Kidney glomerular epithelial cell (primary cell): Measurements from ENCODE around the gene POU2AF1.
"Not testable (repeated sequence)": the region's sequence is repeated elsewhere in the genome, so short reads cannot be mapped to it uniquely, and the experiment has no call there.

Source experiments
- DNase-seq: peaks from one replicate; lab custom pipeline; 2025; lab: John Stamatoyannopoulos, UW

POU2AF1 gene

DNA sequence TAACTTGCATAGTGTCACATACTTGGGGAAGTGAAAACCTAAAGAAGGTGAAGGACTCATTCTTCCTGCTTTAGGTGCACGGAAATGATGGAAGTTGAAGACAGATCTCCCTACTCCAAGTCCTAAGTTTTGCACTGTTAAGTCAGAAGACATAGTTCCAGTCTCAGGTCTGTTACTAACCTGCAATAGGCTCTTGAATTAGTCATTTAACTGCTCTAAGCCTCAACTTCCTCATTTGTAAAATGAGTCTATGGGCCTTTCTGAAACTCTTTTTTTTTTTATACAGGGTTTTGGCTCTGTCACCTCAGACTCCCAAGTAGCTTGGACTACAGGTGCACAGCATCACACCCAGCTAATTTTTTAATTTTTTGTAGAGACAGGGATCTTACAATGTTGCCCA, 30.8 kb upstream of the POU2AF1 start:
- DNase-seq = no peak

DNA sequence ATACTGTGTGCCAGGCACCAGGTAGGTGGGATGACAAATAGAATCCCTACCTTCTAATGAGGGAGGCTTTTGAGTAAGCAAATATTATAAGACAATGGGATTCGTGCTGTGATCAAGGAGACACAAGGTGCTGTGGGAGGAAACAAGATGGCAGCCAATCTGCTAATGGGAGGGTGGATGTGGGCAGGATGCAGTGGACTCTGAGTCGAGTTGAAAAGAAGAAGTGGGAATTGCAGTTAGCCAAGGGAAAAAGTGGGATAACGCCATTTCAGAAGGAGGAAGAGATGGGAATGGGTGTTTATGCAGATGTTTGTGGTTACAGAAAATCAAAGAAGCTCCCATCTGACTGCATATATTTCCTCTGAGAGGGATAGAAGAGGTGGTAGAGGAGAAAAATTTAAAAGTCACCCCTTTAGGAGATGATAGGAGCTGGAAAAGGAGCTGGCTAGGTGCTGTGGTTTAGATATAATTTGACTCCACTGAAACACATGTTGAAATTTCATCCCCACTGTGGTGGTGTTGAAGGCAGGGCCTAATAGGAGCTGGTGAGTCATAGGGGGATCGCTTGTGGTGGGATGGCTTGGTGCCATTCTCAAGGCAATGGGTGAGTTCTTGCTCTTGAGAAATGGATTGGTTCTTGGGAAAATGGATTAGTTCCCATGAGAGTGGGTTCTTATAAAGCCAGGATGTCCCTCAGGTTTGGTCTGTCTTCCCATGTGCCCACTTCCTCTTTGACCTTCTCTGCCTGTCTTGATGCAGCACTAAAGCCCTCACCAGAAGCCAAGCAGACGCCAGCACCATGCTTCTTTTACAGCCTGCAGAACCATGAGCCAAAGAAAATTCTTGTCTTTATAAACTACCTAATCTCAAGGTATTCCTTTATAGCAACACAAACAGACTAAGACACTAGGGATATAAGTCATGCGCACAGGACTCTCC, 30.0 kb upstream of the POU2AF1 start:
- no peak for DNase-seq

DNA sequence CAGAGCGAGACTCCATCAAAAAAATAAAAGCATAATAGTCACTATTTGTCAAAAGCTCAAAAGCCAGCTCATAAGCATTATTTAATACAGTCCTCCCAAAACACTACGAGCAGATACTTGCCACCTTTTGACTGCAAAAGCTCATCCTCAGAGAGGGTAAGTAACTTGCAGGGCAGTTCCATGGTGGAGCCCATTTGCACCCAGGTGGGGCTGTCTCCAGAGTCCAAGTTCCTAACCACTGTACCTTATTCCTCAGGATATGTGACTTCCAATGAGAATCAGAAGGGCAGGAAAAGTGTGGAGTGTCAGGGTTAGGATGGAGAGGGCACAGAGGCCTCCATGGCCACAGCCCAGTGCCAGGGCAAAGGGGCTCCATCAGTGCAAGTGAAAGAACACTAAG, 28.6 kb upstream of the POU2AF1 start:
- no peak for DNase-seq

DNA sequence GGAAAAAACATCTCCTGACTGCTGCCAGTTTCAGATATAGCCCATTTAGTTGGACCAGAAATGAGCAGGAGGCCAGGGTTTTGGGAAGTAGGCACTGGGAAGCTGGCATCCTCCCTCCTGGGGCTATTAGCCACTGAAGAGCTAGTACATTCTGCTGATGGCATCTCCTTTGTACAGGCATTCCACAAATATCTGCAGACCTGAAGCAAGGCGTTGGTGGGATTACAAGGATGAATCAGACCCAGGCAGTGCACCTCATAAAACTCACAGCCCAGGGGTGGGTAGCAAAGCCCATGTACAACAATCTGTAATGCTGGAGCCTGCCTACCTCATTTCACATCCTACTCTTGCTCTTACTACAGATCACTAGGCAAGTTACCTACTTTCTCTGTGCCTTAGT, 27.5 kb upstream of the POU2AF1 start:
- no peak for DNase-seq

DNA sequence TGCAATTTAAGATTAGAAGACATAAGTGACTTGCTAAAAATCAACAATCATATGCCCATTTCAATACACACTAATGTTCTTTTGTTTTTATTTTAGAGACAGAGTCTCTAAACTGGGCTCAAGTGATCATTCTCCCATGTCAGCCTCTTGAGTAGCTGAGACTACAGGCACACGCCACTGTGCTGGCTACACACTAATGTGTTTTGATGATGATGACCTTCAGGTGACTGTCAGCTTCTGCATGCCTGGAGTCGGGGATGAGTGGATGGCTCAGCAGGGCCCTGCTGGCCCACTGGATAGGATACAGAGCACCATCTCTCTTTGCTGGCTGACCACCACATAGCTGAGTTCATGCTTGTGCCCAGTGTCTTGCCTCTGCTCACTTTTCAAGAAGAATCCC, 27.0 kb upstream of the POU2AF1 start:
- DNase-seq = no peak

DNA sequence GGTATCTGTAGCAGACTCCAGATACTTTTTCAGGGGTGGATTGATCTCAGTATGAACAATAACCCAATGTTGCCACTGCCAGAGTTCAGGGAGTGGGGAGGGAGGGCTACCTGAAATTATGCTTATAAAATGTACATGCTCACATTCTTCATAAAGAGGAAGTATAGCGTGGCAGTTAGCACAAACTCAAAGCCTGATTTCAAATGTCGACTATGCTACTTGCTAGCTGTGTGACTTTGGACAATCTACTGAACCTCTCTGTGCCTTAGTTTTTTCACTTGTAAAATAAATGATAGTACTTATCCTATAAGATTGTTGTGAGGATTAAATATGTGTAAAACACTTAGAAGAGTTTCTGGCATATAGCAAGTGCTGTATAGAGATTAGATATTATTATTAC, 26.5 kb upstream of the POU2AF1 start:
- DNase-seq = no peak

DNA sequence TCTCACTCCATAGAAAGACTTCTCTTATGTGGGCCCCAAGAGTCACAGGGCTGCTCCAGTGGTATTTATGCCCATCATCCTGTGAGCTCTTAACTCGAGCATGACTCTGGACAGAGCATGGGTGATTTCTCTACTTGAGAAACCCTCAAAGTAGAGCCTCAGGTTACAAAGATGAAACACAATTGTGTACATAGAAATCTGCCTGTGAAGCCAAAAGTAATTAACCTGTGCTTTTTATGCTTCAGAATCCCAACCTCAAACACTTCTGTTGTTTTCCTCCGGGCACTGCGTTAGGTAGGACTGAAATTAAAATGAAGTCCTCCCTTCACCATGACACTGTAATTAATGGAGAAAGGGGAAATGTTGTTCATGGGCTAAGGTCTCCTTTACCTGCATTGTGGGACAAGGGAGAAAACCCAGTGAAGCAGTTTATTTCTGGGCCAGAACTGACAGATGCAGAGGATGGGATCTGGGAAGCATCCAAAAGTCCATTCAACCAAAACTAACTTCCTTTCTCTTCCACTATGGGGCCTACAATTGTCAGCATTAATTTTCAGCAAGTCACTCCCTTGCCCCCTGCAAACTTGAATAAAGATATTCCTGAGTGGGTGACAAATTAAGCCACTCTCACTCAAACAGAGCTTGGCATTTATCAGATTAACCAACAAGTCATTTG, 24.1 kb upstream of the POU2AF1 start:
- DNase-seq = no peak

DNA sequence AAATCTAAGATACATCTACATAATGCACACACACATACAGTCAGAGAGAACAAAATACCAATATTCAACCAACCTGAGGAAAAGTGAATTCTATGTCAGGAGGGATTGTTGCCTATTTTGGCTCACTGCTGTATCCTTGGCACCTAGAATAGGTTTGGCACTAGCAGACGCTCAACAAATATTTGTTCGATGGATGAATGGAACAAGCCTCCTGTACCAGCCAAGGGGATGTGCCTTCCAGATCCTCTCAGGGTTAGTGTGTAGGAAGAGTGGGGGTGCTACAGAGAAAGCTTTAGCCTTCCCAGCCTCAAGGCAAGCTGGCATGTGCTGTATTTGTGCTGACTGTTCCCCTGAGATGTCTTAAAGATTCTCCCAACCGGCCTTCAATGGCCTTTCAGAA, 23.3 kb upstream of the POU2AF1 start:
- DNase-seq = no peak

DNA sequence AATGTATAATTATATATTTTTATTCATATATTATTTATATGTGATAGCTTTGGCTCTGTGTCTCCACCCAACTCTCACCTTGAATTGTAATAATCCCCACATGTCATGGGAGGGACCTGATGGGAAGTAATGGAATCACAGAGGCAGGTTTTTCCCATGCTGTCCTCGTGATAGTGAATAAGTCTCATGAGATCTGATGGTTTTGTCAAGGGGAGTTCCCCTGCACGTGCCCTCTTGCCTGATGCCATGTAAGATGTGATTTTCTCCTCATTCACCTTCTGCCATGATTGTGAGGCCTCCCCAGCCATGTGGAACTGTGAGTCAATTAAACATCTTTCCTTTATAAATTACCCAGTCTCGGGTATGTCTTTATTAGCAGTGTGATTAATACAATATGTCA, 22.9 kb upstream of the POU2AF1 start:
- DNase-seq = not testable (repeated sequence)

DNA sequence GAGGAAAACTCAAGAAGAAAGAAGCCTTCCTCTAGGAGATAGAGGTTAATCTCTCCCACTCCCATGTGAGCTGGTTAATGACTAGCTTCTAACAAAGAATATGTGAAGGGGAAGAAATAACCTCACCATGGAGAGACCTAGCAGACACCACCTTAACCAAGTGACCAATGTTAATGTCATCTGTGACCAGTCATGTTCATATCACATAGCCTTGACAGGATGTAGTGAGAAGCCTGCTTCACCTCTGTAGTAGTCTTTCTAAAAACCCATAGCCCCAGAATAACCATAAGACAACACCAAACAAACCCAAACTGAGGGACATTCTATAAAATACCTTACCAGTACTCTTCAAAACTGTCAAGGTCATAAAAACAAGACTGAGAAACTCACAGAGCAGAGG, 21.5 kb upstream of the POU2AF1 start:
- no peak for DNase-seq

DNA sequence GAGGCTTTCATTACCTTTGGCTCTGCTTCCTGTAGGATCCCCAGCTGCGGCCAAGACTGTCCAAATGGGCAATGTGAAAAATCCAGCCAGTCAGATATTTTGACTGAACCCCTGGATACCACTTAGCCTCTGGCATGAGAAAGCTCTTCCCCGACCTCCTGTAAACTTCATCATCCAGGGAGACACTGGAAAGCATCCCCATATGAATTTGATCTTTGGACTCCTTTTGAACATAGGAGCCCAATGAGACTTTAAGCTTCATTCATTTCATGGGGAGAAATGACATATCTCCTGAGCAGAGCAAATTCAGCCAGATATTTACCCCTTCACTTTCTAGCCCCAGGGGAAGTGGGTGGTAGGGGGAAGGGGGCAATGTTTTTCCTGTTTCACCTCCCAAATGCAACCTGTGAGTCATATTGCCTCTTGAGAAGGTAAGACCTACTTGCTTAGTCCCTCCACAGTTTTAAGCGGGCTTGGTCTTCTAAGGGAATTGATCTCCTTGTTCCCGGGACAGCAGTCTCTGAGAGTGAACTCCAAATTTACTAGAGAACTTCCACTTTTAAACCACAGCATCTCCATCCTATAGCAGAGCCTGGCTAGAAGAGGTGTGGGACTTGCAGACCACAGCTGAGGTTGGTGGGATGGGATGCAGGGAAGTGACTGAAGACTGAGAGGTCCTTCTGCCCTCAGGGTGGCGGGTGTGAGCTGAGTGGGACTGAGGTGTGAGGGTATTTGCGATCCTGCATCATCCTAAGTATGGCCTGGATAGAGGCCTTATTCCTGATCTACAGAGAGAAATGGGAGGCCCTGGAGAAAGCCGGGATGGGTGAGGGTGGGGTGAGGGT, 20.3 kb upstream of the POU2AF1 start:
- no peak for DNase-seq

DNA sequence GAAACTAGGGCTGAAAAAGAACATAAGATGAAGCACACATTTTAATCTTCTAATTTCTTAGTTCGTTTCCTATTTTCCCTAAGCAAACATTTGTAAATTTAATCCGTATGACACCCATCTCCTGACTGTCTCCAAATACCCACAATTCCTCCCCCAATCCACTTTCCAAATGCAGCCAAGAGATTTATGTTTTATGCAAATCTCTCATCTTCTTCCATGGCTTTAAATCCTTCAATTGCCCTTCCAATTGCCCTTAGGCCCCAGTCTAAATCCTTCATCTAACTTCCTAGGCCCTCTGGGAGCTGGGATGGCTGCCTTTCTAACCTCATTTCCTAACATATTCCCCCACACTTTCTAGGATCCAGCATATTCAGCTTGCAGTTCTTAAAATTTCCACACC, 18.0 kb upstream of the POU2AF1 start:
- no peak for DNase-seq

DNA sequence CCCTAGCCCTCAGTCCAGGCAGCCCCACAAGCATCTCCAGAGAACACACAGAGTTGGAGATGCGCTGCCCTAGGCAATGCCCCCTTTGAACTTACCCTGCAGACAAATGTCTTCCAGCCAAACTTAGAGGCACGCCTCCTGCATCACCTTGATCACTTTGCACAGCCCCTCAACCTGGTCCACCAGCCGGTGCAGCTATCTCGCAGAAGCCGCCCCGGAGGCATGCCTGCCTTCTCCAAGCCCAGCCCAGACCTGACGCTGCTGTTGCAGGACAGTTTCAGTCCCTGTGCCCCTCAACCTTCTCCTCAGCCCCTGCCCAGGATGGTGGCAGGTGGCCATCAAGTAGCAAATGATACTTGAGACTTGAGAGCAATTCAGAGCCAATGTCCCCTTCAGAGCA, 16.7 kb upstream of the POU2AF1 start:
- DNase-seq = no peak

DNA sequence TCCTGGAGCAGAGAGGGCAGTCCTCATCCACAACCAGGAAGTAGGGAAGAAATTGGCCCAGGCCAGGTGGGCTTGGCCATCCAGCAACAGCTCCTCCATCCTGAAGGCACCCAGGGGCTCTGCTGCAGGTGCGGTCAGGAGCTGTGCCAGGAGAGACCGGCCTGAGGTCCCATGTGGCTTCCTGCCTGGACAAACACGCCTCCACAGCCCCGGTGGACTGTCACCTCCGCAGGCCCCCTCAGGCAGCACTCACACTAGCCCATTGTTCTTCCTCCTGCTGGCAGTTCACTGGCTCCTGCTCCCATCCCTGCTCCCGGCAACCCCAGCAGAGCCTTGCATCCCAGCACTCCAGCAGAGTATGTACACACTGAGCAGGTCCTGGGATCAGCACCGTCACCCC, 16.0 kb upstream of the POU2AF1 start:
- DNase-seq = no peak

DNA sequence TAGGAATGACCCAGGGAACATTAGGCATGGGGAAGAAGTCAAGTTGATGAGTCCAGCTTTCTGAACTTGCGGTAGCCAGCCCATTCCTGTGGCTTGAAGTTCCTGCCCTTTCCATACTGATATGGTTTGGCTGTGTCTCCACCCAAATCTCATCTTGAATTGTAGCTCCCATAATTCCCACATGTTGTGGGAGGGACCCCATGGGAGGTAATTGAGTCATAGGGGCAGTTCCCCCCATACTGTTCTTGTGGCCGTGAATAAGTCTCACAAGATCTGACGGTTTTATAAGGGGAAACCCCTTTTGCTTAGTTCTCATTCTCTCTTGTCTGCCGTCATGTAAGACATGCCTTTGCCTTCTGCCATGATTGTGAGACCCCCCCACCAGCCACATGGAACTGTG, 15.1 kb upstream of the POU2AF1 start:
- not testable (repeated sequence) for DNase-seq

DNA sequence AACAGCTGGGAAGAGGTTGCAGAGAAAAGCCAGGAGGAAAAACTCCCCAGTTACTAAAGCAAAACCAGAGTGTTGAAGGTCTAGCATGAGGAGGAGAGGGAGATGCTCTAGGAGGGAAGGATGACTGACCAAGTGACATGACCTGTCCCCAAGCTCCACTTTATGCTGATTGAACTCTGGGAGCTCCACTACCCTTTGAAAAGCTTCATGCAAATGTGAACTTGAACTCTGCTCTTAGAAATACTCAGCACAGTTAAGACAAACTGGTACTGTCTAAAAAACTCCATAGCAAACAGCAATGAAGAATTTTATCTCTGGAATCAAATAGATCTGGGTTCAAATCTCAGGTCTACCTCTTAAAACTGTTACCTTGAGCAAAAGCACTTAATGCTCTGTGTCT, 14.5 kb upstream of the POU2AF1 start:
- no peak for DNase-seq

DNA sequence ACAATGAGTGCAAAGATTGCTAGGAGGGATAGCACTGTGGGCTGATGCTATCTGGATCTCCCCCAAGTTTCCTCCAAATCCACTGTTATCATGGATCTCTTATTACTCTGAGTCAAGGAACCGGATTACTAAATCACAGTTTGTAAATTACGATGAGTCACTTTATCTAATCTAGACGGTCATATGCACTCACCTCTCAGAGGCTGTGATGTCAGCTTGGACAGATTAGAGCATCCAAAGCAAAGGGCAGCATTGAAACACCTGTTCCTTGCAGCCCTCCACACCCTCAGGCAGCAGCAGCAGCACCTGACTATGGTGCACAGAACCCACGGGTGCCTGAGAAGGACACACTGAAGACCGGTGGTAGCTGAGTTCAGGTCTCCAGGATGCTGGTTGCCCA, 14.0 kb upstream of the POU2AF1 start:
- DNase-seq = no peak

DNA sequence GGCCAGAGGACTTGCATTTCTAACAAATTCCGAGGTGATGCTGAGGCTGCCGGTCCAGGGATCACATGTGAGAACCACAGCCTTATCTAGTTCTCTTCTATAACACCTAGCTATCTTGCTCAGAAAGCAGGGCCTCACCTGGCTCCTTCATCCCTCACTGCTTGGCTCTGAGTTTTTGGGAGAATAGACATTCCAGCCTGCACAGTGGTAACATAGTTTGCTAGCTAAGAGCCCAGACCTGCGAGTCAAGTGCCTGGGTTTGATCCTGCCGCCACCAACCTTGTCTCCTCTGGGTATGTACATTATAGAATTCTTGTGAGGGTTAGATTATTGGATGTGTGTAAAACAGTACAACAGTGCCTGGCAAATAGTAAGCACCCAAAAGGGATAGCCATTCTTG, 13.5 kb upstream of the POU2AF1 start:
- no peak for DNase-seq

DNA sequence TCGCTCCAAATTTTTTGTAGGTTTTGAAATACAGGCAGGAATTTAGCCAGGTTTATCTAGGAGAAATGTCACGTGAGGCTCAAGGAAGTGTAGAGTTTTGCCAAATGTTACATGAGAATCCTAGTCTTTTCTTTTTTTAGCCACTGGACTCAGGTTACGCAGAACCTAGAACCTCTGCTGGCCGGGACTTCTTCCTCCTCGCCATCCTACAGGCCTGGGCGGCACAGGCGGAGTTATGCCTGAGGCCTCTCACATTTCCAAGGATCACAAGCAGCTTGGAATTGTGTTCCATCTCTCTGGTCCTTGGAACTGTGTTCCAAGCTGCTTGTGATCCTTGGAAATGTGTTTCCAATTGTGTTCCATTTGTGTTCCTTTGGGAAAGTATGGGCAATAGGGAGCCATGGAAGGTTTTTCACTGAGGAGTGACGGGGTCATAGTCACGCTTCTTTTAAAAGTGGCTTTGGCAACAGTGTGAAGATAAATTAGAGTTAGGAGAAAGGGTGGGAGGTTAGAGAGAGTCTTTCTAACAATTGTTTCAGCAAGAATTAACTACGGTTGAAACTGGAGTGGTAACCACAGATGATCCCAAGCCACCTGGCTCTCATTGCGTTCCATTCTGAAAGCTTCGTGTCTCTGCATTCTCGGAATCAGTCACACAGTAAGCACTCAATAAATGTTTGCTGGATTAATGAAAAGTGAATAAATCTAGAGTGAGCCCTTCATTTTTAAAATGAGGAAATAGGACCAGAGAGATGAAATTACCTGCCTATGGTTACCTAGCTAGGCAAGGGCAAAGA, 12.5 kb upstream of the POU2AF1 start:
- DNase-seq = no peak

DNA sequence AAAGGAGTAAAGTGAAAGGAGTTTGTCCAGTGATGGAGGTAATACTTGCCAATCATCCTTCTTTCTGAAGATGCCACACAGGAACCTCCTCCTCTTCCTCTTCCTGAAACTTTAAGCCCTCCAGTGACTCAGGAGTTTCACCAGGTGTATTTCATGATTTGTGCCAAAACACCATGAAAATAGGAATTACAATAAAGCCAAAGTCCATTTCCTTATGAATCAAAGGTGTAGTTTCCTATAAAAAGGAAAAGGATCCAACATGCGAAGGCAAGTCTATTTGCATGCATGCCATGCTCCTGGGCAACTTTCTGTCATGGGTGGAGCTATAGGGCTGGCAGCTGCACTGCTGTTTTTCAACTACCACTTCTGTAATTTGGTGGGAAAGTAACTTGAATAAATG, 9.8 kb upstream of the POU2AF1 start:
- no peak for DNase-seq

DNA sequence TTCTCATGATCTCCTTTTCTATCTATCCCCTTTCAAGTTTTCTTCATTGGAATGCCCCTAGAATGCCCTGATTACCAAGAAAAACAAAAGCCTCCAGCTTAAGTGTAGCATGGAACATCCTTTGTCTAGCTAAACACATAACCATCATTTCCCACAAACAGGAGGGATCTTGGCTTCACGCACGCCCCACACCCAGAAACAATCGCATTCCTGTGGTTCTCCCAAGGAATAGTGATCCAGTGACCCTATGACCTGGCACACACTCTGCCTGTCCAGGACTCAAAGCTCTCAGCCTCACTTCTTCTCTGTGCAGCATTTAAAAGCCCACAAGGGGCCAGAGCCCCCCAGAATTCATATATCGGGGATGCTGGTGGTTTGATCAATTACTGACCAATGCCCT, 9.3 kb upstream of the POU2AF1 start:
- DNase-seq = no peak

DNA sequence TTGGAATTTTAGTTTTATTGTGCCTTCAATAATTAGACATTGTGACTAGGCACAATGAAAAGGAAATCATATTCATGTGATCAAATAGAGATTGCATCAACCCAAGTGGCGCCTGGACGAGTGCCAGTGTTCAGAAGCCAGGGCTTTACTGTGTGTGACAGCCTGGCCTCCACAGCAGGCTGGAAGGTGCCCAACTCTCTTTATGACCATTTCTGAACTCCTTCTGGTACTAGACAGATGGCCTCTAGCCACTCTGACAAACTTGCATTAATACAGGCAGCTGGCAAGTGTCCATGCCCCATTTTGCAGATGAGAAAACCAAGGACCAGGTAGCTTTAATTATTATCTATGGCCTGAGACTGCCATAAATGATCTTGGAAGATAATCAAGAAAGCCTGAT, 8.3 kb upstream of the POU2AF1 start:
- DNase-seq = no peak
